IMR-90 (cell line): ENCODE data around the gene TACC2. TPM values are rescaled to one million over a fixed set of nuclear protein-coding genes. Genes with fewer than 3 reads are reported as not detected.

Experiments used
- ATAC-seq: fragments of 200-7000 bp; cut with Tn5 transposase; 2 replicates; pipeline ENCODE4 v1.9.1; 2020; ENCODE audit warnings: low read depth, mild to moderate bottlenecking, moderate library complexity
- BruUV-seq: library from RNA; stranded (reverse); fragments of 400-500 nt; replicated peaks from 2 replicates; lab custom pipeline; 2021; lab: Mats Ljungman, UMichigan
- CTCF ChIA-PET: fragments of 300-600 bp; formaldehyde crosslinking; extraction: SDS; loops from one replicate; lab custom pipeline; 2021; ENCODE audit warnings: antibody characterized with exemption; lab: Yijun Ruan, JAX
- POLR2A ChIA-PET: fragments of 300-600 bp; sonication (Branson Sonifier 250); formaldehyde crosslinking; loops from one replicate; lab custom pipeline; 2022; ENCODE audit warnings: antibody characterized with exemption; ENCODE audit not compliant: unreplicated experiment; lab: Charles Lee
- DNase-seq: peaks from one replicate; pipeline ENCODE4 v3.0.0; 2013
- H2AFZ ChIP-seq: replicated peaks from 2 replicates; pipeline ENCODE3; 2013; ENCODE audit warnings: low read length, mild to moderate bottlenecking; ENCODE audit not compliant: poor library complexity
- H2AK5ac ChIP-seq: 2 replicates; pipeline ENCODE4 v1.6.1; 2013; ENCODE audit warnings: low read depth, low read length, inconsistent platforms
- H2AK9ac ChIP-seq: replicated peaks from 2 replicates; pipeline ENCODE3; 2013; ENCODE audit warnings: mild to moderate bottlenecking, low read depth, low read length, moderate library complexity; ENCODE audit not compliant: poor library complexity
- H2BK120ac ChIP-seq: 2 replicates; pipeline ENCODE4 v1.6.1; 2013; ENCODE audit warnings: low read depth, low read length, inconsistent platforms
- H2BK15ac ChIP-seq: 3 replicates; pipeline ENCODE4 v1.6.1; 2013; ENCODE audit warnings: low read depth, low read length, inconsistent platforms
- H2BK20ac ChIP-seq: 2 replicates; pipeline ENCODE4 v1.6.1; 2013; ENCODE audit warnings: low read depth, mild to moderate bottlenecking, inconsistent platforms, low read length, moderate library complexity
- H2BK5ac ChIP-seq: 2 replicates; pipeline ENCODE4 v1.6.1; 2013; ENCODE audit warnings: mild to moderate bottlenecking, low read depth, low read length, inconsistent platforms; ENCODE audit not compliant: poor library complexity, severe bottlenecking
- H3K14ac ChIP-seq: replicated peaks from 2 replicates; pipeline ENCODE4 v1.6.1; 2013; ENCODE audit warnings: low read depth, low read length, inconsistent platforms
- H3K18ac ChIP-seq: 2 replicates; pipeline ENCODE4 v1.6.1; 2013; ENCODE audit warnings: low read depth, low read length, control low read depth
- H3K23ac ChIP-seq: 2 replicates; pipeline ENCODE4 v1.6.1; 2013; ENCODE audit warnings: low read depth, low read length, inconsistent platforms
- H3K27ac ChIP-seq: 2 replicates; pipeline ENCODE4 v1.5.1; 2013; ENCODE audit warnings: mild to moderate bottlenecking, control low read depth, low read length; ENCODE audit not compliant: insufficient read depth
- H3K27me3 ChIP-seq: 2 replicates; pipeline ENCODE4 v1.6.1; 2013; ENCODE audit warnings: low read length; ENCODE audit not compliant: control insufficient read depth, insufficient read depth
- H3K36me3 ChIP-seq: 2 replicates; pipeline ENCODE4 v1.6.1; 2013; ENCODE audit warnings: low read length, mixed read lengths; ENCODE audit not compliant: control insufficient read depth, insufficient read depth
- H3K4ac ChIP-seq: 2 replicates; pipeline ENCODE4 v1.6.1; 2013; ENCODE audit warnings: low read depth, low read length, inconsistent platforms
- H3K4me1 ChIP-seq: 2 replicates; pipeline ENCODE4 v1.6.1; 2013; ENCODE audit warnings: low read length, mixed read lengths; ENCODE audit not compliant: control insufficient read depth, insufficient read depth
- H3K4me2 ChIP-seq: 2 replicates; pipeline ENCODE4 v1.6.1; 2013; ENCODE audit warnings: low read depth, mild to moderate bottlenecking, control low read depth, low read length, moderate library complexity
- H3K4me3 ChIP-seq: 2 replicates; pipeline ENCODE4 v1.5.1; 2013; ENCODE audit warnings: low read depth, mild to moderate bottlenecking, control low read depth, low read length, moderate library complexity; ENCODE audit not compliant: insufficient read depth
- H3K56ac ChIP-seq: 2 replicates; pipeline ENCODE4 v1.6.1; 2013; ENCODE audit warnings: low read length, inconsistent platforms; ENCODE audit not compliant: insufficient read depth; ENCODE audit errors: extremely low read depth
- H3K79me1 ChIP-seq, 2 experiments: 2 replicates each; pipeline ENCODE4 v1.6.1; 2013; ENCODE audit warnings: low read length in 2 of 2, inconsistent platforms in 1 of 2, low read depth in 1 of 2
- H3K9ac ChIP-seq: 2 replicates; pipeline ENCODE4 v1.6.1; 2013; ENCODE audit warnings: low read depth, low read length, control low read depth
- H3K9me1 ChIP-seq: 2 replicates; pipeline ENCODE4 v1.6.1; 2013; ENCODE audit warnings: low read length, inconsistent platforms; ENCODE audit not compliant: insufficient read depth
- H3K9me3 ChIP-seq: 2 replicates; pipeline ENCODE4 v1.6.1; 2013; ENCODE audit warnings: low read length; ENCODE audit not compliant: control insufficient read depth, insufficient read depth
- H4K20me1 ChIP-seq: 2 replicates; pipeline ENCODE4 v1.6.1; 2013; ENCODE audit warnings: low read length, inconsistent platforms; ENCODE audit not compliant: insufficient read depth
- H4K5ac ChIP-seq: 2 replicates; pipeline ENCODE4 v1.6.1; 2013; ENCODE audit warnings: mild to moderate bottlenecking, low read depth, low read length, control low read depth
- H4K8ac ChIP-seq, 2 experiments: 2 replicates each; pipeline ENCODE4 v1.6.1; 2013; ENCODE audit warnings: low read depth in 2 of 2, low read length in 2 of 2, control low read depth in 1 of 2, inconsistent platforms in 1 of 2
- H4K91ac ChIP-seq: 2 replicates; pipeline ENCODE4 v1.6.1; 2013; ENCODE audit warnings: low read depth, low read length, inconsistent platforms; ENCODE audit not compliant: insufficient read depth
- BHLHE40 ChIP-seq: fragments of 150-350 bp; IDR thresholded peaks from 2 replicates; pipeline ENCODE4 v1.6.1; 2016; ENCODE audit warnings: mild to moderate bottlenecking, low read depth, low read length
- CEBPB ChIP-seq: IDR thresholded peaks from 2 replicates; pipeline ENCODE4 v1.6.1; 2012; ENCODE audit warnings: low read depth, low read length, improper control_type of control experiment
- CHD1 ChIP-seq: IDR thresholded peaks from 2 replicates; pipeline ENCODE4 v1.6.1; 2012; ENCODE audit warnings: low read depth, low read length, improper control_type of control experiment
- ELK1 ChIP-seq: fragments of 150-350 bp; IDR thresholded peaks from 2 replicates; pipeline ENCODE4 v1.6.1; 2016; ENCODE audit warnings: low read depth, mild to moderate bottlenecking, low read length, moderate library complexity, borderline replicate concordance
- MAFK ChIP-seq: IDR thresholded peaks from 2 replicates; pipeline ENCODE4 v1.6.1; 2012; ENCODE audit warnings: low read depth, low read length, improper control_type of control experiment
- MAZ ChIP-seq: IDR thresholded peaks from 2 replicates; pipeline ENCODE4 v1.6.1; 2012; ENCODE audit warnings: low read depth, mild to moderate bottlenecking, low read length, improper control_type of control experiment, moderate library complexity, borderline replicate concordance
- NFE2L2 ChIP-seq: fragments of 150-350 bp; IDR thresholded peaks from 2 replicates; pipeline ENCODE4 v1.6.1; 2016; ENCODE audit warnings: low read depth, mild to moderate bottlenecking, low read length
- POLR2A ChIP-seq: IDR thresholded peaks from 2 replicates; pipeline ENCODE4 v1.6.1; 2012; ENCODE audit warnings: mild to moderate bottlenecking, low read depth, low read length
- RAD21 ChIP-seq: IDR thresholded peaks from 2 replicates; pipeline ENCODE4 v1.6.1; 2012; ENCODE audit warnings: low read length, improper control_type of control experiment
- RCOR1 ChIP-seq: IDR thresholded peaks from 2 replicates; pipeline ENCODE4 v1.6.1; 2012; ENCODE audit warnings: mild to moderate bottlenecking, low read length, improper control_type of control experiment; ENCODE audit not compliant: insufficient replicate concordance
- RFX5 ChIP-seq: IDR thresholded peaks from 2 replicates; pipeline ENCODE4 v1.8.0; 2012; ENCODE audit warnings: low read depth, mild to moderate bottlenecking, low read length, moderate library complexity
- USF2 ChIP-seq: fragments of 150-350 bp; IDR thresholded peaks from 2 replicates; pipeline ENCODE4 v1.6.1; 2017; ENCODE audit warnings: mild to moderate bottlenecking, antibody characterized with exemption, low read length, low read depth
- WGBS, 2 experiments: methylation state at CpG; one replicate each; pipeline versions ENCODE4 v1.1.5 to v1.1.7; 2013; ENCODE audit warnings: missing lambda C conversion rate in 2 of 2; ENCODE audit not compliant: insufficient read length in 1 of 2; ENCODE audit errors: extremely low coverage in 2 of 2; 5-methylcytosine and 5-hydroxymethylcytosine counted together
- dilution Hi-C: fragments of 300-500 bp; cut with HindIII; formaldehyde crosslinking; loops from one replicate; pipeline ENCODE4 v1.14.3; 2018; ENCODE audit warnings: low sequenced_read_pairs; ENCODE audit not compliant: unreplicated experiment
- in situ Hi-C: fragments of 300-500 bp; cut with MboI; formaldehyde crosslinking; loops from 3 replicates; pipeline ENCODE4 v1.14.3; 2019; ENCODE audit warnings: low sequenced_read_pairs, inconsistent platforms, mixed read lengths
- intact Hi-C: fragments of 100-400 bp; cut with micrococcal nuclease; formaldehyde crosslinking; loops from 2 replicates; pipeline ENCODE4 v1.10.0; 2022
- polyA plus RNA-seq, 3 experiments: library from polyadenylated mRNA; depleted of rRNA; stranded (reverse); fragments of >200 nt; gene quantifications; 2 replicates each; pipeline ENCODE4 v1.2.3, GENCODE V29; 2012; ENCODE audit warnings: low replicate concordance in 1 of 3
- total RNA-seq: library from RNA; depleted of rRNA; stranded (reverse); fragments of >200 nt; gene quantifications from 2 replicates; pipeline ENCODE4 v1.2.3, GENCODE V29; 2012

The TACC2 gene
- total and polyA plus RNA-seq, 2 of the 4 experiments (the other 2 are of a cell fraction) = 2.9 to 15.4 TPM

GRCh38 chr10:122112625-122113160, 123.7 kb downstream of the TACC2 start (continued):
- TF ChIP-seq RFX5 (no peak), MAZ (peak; percentile 78; the same call in 1 of the 2 replicates)

GRCh38 chr10:122113161-122113944, 124.4 kb downstream of the TACC2 start:
- Histone ChIP-seq H3K56ac (peak overlapping the region; percentile 53; the same call in 1 of the 2 replicates), H2BK120ac (peak overlapping the region; percentile 81), H3K4me2 (peak overlapping the region; percentile 94), H3K9me3 (no peaks in the 10 kb centered on the region), H3K27ac (peak overlapping the region; percentile 65), H3K14ac (peak overlapping the region; percentile 71), H4K20me1 (peaks cover 19% of the 10 kb centered on the region; the same call in 1 of the 2 replicates), H3K9ac (peak overlapping the region; percentile 77), H3K4ac (peak overlapping the region; percentile 86), H4K91ac (peak overlapping the region; percentile 69; the same call in 1 of the 2 replicates), H4K5ac (peak overlapping the region; percentile 22; the same call in 1 of the 2 replicates), H3K79me1 (peaks cover 19 to 44% of the 10 kb centered on the region in 2 experiments), H3K27me3 (no peaks in the 10 kb centered on the region), H2AK5ac (peak overlapping the region; percentile 47; the same call in 1 of the 2 replicates), H3K18ac (peak overlapping the region; percentile 42), H4K8ac (peak overlapping the region; percentile 45 to 66; a peak in 3 of 4 replicates), H2BK15ac (peak overlapping the region; percentile 26; the same call in 1 of the 3 replicates), H3K4me1 (peaks cover 10% of the 10 kb centered on the region), H2AFZ (peak overlapping the region; percentile 91), H2AK9ac (peak overlapping the region; percentile 96), H3K9me1 (peaks cover 19% of the 10 kb centered on the region), H2BK5ac (peak overlapping the region; percentile 74), H2BK20ac (no peak overlapping the region; the same call in 1 of the 2 replicates), H3K23ac (peak overlapping the region; percentile 96), H3K4me3 (peak overlapping the region; percentile 70), H3K36me3 (no peaks in the 10 kb centered on the region)
- WGBS, 2 experiments = 0% methylated on average over 27 of the region's 77 CpGs; no CpG with 5 or more reads in 1 of the 2 experiments
- CTCF ChIA-PET = interaction anchor here (0.6 to 1.8 kb wide), 12 partner anchors 9 to 326 kb away, joined by 3 to 8 read pairs (median 3); no protein-coding TSS in a partner anchor
- dilution Hi-C loops (no loop called here), in situ Hi-C loops (no loop called here), intact Hi-C loops (loop anchor here (2.0 kb wide), 3 partner anchors 27 to 1171 kb away; no protein-coding TSS in a partner anchor)
- BruUV-seq = no TSS peak
- POLR2A ChIA-PET = interaction anchor here (0.5 kb wide), 1 partner anchor 263 kb away, joined by 3 read pairs; no protein-coding TSS in a partner anchor
- ATAC-seq = peak; percentile 70
- peak; percentile 68 for DNase-seq
- TF ChIP-seq BHLHE40 (peak; percentile 88), POLR2A (peak; percentile 88), NFE2L2 (no peak), RAD21 (peak; percentile 45), ELK1 (no peak), RCOR1 (no peak), CHD1 (peak; percentile 72; the same call in 1 of the 2 replicates), RFX5 (no peak), CEBPB (peak; percentile 21), USF2 (peak; percentile 97), MAFK (no peak), MAZ (no peak)
